DMS79 treated with DMSO at 0.1 percent for 48 hours (cell line): ENCODE data around the gene CADM2.
"Not testable (repeated sequence)": the region's sequence is repeated elsewhere in the genome, so short reads cannot be mapped to it uniquely, and the experiment has no call there.

Experiments used
- DNase-seq: peaks from one replicate; lab custom pipeline; 2025; lab: John Stamatoyannopoulos, UW

Gene CADM2

DNA sequence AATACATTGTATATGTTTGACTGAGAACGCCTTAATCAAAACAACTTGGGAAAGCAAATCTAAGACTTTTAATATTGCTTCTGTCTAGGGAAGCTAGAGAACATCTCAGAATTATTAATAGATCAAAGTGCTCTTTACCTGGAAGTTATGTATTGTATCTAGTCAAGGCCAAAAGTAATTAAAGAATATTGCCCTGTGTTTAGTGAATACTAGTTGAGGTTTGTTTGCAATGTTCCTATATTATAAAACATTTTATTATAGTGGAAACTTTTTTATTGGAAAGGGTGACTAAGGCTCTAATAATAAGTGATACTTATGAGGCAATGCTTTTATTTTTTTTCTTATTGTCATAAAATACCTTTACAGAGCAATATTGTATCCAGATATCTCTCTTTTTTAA, 118.2 kb downstream of the CADM2 start:
- no peak for DNase-seq

DNA sequence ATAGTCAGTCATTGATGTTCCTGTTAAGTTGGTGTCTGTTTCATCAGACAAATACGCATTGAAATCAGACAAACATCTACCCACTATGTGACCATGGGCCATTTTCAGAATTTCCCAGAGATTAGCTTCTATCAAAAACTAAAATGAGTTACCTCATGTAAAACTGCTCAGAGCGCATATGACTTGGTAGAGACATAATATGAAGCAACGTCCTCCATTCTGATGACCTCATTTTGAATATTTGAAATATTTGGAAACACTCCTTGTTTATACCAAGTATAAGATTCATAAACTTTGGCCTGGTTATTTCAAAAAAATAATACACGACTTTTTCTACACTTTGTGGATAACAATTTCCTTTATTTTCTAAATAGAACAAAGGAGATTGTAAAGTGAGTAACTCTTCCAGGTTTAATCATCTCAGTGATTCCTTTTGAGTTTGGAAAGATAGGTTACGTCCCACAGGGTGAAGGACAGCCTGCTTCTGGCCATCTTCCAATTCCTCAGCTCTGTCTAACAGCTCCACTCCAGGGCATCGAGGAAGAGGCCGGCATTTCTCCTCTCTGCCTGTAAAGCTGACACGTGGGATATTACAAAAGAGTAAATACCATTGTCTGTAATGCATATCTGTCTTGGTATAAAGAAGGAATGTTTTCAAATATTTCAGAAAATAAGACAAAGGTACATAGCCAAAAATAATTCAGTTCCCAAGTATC, 122.6 kb downstream of the CADM2 start:
- DNase-seq, result no peak

DNA sequence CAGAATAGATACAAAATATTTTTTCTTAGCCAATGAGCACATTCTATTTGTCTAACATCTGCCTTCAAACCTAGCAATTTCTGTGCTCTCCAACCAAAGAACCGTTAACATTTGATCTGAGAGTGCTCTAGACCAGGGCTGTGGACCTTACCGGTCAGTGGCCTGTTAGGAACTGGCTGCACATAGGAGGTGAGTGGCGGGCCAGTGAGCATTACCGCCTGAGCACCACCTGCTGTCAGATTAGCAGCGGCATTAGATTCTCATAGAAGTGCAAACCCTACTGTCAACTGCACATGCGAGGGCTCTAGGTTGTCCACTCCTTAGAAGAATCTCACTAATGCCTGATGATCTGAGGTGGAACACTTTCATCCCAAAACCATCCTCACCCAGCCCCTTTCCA, 131.7 kb downstream of the CADM2 start:
- DNase-seq, result no peak

DNA sequence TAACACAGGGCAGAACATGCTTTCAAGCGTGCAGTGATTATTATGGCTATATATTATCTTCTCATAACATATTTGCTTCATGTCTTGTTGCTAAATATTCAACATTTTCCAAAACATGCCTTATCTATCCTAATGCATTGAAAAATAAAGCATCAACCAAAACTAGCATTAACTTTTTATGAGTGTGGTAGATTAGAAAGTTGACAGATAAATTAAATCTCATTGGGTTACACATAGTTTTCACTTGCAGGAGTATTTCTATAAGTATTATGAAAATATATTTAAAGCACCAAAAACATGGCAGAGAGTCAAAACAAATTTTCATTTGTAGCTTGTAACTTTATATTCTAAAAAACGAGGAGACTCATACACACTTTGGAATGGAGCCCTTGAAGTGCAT, 141.5 kb downstream of the CADM2 start:
- DNase-seq, result no peak

DNA sequence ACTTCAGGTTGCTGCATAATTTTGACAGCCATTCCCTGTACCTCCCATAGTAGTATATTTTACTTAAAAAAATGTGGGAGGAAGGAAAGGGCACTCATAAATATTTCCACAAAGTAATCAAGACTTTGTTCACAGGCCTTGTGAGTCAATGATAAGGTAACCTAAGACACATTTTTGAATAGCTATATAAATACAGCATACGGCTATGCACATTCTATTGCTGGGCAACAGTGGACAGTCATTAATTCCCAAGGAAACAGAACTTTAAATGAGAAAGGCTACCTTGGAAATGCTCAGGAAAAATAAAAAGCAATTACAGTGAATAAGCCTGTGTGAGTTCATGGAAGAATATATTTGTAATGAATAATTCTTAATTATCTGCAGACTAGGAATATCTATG, 144.0 kb downstream of the CADM2 start:
- DNase-seq, result no peak

DNA sequence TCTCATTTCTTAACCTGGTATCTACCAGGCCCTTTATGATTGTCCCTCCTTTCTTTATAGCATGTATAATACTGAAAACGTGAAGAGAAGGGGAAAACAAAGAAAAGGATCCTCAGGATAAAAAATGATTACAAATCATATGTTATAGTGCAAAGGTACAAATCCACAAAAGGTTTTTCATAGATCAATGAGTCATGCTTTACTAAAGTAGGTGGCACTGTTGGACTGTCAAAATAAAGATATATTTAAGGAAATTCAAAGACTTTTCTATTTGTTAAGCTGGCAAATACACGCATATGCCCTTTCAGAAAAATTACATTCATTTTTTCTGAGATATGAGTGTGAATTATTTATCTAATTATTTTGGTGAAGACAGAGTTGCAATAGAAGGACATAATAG, 151.6 kb downstream of the CADM2 start:
- no peak for DNase-seq

DNA sequence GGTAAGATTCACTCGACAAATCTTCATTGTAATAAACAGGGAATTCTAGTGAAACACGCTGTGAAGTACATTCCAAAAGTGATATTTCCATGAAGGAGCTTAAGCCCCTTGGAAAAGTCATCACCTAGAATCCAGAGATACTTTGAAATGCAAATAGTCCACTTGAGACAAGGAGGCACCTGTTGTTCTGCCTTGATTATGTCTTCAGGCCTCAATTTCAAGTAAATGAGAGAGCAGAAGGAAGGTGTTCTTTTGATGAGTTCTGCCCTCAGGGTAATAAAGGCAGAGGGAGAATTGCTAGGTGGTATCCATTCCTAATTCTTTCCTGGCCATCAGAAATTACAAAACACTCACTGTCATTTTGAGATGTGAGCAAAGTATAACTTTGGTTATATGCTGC, 162.1 kb downstream of the CADM2 start:
- DNase-seq, result no peak

DNA sequence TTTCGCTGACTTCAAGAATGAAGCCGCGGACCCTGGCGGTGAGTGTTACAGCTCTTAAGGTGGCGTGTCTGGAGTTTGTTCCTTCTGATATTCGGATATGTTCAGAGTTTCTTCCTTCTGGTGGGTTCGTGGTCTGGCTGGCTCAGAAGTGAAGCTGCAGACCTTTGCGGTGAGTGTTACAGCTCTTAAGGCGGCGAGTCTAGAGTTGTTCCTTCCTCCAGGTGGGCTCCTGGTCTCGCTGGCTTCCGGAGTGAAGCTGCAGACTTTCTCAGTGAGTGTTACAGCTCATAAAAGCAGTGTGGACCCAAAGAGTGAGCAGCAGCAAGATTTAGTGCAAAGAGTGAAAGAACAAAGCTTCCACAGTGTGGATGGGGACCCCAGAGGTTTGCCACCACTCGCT, 174.1 kb downstream of the CADM2 start:
- DNase-seq, result not testable (repeated sequence)

DNA sequence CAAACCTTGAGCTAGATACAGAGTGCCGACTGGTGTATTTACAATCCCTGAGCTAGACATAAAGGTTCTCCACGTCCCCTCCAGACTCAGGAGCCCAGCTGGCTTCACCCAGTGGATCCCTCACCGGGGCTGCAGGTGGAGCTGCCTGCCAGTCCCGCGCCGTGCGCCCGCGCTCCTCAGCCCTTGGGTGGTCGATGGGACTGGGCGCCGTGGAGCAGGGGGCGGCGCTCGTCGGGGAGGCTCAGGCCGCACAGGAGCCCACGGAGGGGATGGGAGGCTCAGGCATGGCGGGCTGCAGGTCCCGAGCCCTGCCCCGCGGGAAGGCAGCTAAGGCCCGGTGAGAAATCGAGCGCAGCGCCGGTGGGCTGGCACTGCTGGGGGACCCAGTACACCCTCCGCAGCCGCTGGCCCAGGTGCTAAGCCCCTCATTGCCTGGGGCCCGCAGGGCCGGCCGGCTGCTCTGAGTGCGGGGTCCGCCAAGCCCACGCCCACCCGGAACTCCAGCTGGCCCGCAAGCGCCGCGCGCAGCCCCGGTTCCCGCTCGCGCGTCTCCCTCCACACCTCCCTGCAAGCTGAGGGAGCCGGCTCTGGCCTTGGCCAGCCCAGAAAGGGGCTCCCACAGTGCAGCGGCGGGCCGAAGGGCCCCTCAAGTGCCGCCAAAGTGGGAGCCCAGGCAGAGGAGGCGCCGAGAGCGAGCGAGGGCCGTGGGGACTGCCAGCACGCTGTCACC, 175.1 kb downstream of the CADM2 start:
- DNase-seq, result not testable (repeated sequence)

DNA sequence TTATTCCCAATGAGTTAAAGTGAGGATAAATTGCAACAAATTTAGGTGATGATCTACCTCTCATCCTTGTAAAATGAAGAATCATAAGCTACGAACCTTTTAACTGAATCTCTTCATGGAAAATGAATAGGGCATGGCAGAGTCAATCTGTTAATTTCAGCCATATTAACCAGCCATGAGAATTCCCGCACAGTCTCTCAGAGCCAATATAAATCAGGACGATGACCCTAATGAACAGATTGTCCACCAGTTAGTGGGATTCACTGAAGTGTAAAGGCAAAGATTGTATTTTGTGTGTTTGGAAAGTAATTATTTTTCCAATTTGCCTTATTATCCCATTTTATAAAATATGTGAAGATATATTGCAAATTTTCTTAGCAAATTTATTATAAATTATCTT, 183.8 kb downstream of the CADM2 start:
- DNase-seq, result no peak

DNA sequence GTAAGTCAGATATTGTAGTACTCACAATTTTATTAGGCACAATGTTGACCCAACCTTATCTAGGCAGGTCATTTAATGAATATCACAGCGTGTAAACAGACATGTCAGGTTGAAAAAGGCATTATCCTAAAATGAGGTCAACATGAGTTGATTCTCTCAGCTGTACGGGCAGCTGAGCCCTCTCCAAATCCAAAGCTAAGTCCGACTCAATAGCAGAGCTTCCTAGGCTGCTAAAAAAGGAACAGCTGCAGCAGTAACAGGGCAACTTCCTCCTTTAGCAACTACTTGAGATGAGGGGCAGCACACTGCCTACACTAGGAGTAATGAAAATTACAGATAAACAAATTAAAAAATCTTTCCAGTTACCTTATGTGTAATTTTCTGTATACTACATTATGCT, 189.2 kb downstream of the CADM2 start:
- no peak for DNase-seq

DNA sequence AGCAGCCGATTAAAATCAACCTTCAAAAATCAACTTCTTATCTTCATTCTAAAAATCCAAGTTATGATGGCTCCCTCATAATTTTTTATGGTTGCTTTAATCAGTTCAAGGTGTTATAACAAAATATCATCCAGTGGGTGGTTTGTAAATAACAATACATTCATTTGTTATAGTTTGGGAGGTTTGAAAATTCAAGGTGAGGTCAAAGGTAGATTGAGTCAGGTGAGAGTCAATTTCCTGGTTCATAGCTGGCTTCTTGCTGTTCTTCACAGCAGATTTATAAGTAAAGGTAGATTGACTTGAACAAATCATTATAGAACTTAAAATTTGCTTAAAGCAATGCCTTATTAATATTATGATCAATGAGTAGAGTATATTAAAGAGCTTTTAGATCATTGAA, 192.8 kb downstream of the CADM2 start:
- DNase-seq, result no peak

DNA sequence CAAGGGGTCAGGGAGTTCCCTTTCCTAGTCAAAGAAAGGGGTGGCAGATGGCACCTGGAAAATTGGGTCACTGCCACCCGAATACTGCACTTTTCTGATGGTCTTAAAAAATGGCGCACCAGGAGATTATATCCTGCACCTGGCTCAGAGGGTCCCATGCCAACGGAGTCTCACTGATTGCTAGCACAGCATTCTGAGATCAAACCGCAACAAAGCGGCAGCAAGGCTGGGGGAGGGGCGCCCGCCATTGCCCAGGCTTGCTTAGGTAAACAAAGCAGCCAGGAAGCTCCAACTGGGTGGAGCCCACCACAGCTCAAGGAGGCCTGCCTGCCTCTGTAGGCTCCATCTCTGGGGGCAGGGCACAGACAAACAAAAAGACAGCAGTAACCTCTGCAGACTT, 194.5 kb downstream of the CADM2 start:
- DNase-seq, result not testable (repeated sequence)

DNA sequence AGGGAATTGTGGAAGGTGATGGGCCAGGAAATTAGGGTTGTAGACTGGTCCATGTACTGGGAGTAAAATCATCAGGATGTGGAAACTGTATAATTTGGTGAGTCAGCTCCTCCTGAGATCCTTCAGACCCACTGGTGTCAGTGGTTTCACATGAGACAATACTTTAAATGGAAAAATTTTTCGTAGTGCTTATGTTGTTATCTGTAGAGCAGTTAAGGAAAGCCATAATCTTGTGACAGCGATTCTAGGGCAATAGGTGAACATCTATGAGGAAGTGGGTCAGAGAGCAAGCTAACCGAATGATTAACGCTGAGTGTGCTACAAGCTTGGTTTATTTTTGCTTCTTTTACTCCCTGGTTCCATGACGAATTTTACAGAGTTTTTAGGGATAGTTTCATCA, 200.6 kb downstream of the CADM2 start:
- no peak for DNase-seq

DNA sequence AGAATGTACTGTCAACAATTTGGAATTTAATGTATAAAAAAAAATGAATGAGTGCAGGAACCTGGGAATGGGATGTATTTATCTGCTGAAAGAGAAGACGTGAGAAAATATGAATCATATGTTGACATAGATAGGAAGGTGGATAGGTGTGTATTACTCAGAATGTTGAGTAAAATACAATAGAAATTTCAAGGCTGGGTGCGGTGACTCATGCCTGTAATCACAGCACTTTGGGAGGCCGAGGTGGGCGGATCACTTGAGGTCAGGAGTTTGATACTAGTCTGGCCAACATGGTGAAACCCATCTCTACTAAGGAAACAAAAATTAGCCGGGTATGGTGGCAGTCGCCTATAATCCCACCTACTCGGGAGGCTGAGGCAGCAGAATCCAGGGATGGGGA, 202.8 kb downstream of the CADM2 start:
- DNase-seq, result no peak

DNA sequence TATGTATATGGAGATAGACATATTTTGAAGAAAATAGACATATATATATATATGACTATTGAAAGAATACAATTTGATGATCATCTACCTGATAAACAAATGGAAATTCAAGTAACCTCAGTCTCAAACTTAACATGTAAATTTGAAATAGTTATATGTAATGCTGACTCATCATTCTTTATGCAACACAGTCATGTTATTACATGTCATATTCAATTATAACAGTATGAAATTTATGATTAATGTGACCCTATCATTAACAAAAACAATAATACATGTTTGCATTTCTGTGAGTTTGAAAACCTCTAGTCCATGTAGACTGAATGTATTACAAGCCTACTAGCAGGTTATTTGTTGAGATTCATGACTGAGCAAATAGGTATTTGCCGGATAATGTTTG, 204.1 kb downstream of the CADM2 start:
- no peak for DNase-seq

DNA sequence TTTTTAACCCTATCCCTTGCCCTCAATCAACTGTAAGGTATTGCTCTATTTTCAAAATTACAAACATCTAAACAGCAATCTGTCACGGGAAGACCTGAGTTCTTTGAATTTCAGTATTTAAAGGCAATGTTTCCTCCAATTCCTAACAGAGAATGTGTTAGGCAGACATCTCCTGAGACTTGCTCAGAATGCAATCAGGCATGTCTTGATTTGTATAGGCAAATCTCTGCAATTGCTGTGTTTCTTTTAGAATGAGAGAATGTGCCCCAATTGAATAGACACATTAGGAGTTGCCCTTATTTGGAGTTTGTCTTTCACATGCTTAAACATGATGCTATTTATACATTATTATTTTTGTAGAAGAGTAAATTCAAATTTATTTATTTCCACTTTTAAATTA, 205.6 kb downstream of the CADM2 start:
- DNase-seq, result no peak

DNA sequence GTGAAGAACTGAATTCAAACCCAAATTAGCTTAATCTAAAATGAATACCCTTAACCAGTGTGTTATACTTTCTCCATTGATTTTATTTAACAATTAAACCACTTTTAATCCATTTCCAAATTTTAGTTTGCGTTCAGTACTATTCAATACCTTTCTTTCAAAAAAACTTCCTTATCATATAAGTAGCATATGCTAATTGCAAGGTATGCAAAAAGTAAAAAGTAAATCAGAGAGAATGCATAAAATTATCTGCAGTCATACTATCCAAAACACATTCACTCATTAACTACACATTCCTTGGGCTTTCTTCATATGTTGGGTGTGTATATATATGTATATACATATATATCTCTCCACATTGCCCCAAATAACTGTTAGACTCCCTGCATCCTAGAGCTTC, 208.8 kb downstream of the CADM2 start:
- no peak for DNase-seq

DNA sequence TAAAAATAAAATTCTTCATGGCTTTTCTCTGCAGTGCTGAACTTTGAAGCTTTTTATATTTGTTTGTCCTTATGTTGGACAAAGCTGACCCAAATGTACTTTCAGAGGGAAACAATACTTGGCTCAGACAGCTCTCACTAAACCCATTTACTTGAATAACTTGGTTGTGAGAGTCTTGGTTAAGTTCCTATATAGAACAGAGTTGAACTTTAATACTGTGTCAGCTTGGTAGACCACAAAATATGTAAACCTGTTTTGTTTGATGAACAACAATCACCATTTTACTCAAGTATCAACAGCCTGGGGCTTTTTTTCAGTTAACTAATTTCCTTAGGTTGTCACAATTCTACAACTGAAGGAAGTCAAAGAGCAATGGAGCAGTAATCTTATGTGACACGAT, 211.9 kb downstream of the CADM2 start:
- no peak for DNase-seq

DNA sequence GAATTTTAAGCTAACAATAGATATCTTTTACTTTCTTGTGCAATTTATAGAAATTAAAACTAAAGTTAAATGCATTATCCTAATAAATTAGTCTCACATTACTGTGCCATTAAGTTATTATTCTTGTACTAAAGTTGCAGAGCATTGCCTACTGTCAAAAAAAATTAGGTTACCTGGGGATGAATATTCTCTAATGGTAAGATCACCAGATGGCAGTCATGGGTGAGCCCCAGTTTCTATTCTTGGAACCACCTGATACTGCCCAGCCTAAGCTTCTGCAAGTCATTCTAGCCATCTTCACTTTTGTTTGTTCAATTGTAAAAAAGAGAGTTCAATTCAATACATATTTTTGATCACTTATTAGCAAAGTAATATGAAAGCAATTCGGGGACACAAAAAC, 213.2 kb downstream of the CADM2 start:
- no peak for DNase-seq

DNA sequence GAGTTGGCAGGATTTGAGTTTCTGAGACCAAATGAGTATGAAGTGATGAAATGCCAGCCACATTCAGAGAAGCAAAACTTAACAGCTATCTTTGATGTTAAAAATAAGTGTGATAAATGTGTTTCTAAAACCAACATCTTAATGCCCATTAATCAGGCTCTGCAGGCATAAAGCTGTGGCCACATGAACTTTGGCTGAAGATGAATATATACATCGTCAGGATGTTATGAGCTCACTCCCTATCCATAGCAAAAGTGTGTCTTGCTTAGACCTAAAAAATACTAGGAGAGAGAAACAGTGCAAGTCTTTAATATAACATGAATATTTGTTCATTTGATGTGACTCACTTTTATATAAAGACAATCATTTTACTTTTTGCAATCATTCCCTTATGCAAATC, 218.0 kb downstream of the CADM2 start:
- no peak for DNase-seq

DNA sequence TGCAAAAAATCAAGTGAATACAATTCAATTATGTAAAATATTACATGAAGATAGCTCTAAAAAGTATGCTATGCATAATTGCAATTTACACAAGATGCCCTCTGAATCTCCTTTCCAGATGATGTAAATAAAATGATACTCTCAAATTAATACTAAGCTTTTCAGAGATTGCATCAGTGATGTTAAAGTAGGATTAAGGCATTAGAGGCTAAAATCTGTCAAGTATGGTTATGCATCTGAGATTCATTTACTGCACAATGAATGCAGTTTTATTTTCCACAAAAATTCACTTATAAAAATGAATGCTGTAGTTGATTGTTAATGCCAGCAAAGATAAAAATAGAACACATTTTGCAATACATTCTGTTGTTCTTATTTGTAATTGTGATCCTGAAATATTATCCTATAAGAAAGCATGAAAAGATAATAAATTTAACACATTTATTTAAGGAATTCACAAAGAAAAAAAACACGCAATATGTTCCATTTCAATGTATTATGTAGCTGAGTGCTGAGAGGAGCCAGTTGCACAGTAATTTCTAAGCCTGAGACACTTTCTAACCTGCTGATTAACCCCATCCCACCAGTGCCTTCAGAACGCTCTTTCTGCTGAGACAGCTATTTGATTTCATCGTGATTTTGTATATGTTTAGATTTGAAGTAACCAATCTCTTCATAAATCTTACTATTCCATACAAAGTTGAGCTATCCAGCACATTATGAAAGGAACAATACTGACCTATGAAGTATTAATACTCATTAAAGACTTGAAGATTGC, 224.4 kb downstream of the CADM2 start:
- no peak for DNase-seq

DNA sequence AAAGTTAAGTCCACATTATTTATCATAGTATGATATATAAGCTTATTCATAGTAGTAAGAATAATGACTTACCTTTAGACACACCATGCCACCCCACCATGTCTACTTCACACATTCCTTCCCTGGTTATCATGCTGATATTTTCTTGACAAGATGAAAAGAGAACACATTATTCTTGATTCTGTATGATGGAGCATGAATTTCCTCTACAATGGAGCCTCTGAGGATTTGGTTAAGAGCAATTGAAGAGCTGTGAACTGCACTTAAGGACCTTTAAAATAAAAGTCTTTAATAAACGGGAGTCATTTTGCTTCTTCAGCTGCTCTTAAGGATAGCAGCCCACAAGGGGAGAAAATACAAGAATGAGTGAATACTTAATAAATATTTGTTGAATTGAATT, 226.7 kb downstream of the CADM2 start:
- no peak for DNase-seq
